NCI-H187 (cell line): ENCODE data around the gene NTRK2.

Experiments
- DNase-seq, 2 experiments: peaks; one replicate each; lab custom pipeline; 2025; lab: John Stamatoyannopoulos, UW

The NTRK2 gene

DNA sequence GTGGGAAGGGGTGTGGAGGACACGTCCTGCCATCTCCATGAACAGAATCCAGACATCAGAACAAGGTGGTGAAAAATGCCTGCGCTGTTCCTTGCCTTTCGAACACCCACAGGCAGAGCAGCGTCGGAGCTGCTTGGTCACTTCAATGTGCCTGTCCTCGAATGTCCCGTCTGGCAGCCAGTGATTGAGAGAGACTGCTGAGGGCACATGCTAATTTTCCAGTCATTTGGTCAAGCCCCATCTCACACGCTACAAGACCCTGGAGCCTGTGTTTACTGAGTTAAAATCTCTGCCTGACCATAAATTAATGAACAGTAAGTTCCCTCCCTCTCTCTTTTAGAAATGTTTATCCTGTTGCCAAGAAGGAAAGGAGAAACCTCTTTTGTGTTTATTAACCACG, 149.3 kb downstream of the NTRK2 start:
- no peak for DNase-seq

DNA sequence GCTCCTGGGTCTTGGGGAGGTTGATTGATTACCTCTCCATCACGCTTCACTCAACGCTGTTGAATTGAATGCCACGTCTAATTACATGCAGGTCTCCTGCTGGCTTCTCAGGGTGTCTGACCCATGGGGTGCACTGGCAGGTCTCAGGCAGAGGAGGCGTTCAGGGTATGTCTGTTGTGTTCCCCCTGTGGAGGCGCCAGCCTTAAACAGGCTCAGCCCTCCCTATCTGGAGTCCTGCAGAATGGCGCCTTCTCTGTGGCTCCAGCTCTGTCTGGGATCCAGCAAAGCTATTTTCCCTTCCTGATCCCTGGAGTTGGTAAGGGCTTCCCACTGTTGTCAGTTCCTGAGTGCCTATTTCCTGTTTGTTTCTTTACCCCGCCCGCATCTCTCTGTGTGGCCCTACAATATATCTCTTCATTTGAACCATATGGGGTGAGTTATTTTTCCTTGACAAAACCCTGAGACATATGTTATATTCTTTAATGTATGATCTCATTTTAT, 150.0 kb downstream of the NTRK2 start:
- DNase-seq, result no peak

DNA sequence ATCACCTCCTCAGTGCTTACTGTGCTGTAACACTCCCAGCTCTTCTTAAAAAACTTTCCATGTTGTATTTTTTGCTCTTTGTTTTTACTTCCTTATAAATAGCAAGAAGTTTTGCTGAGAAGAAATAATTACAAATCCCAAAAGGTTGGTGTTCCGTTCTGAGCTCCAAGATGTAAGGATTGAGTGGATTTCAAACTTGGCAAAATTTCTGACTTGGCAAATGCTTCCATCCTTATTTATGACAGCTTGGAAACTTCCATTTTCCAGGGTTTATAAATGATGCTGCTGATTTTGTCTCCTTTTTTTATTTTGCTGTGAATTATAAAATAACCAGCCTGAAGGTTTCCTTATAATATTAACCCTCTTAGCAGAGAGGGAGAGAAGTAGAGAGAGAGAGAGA, 151.9 kb downstream of the NTRK2 start:
- DNase-seq, result no peak

DNA sequence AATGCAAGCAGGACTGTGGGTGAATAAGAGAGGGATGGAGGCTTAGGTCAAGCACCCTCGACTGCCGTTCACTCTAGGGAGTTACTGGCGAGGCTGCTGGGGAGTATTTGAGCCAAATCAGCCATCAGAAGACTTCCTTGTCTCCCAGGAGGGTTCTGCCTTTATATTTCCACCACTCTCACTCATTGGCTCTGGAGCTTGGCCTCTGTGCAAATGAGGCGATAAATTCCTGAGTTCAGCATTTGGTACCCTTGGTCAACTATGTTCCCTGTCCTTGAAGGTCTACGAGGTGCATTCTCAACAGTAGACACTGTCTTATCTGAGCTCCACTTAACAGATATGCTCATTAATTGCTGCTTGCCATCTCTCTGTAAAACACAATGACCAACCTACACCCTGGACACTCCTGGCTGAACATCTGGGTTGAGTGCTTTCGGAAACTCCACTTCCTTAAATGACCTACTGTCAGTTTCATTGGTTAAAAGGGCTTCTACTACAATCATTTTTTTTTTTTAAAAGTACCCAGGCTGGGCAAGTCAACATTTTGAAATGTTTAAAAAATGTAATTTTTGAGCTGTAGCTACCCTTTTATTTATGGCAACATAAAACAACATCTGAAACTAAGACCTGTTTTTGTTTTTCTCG, 153.2 kb downstream of the NTRK2 start:
- no peak for DNase-seq

DNA sequence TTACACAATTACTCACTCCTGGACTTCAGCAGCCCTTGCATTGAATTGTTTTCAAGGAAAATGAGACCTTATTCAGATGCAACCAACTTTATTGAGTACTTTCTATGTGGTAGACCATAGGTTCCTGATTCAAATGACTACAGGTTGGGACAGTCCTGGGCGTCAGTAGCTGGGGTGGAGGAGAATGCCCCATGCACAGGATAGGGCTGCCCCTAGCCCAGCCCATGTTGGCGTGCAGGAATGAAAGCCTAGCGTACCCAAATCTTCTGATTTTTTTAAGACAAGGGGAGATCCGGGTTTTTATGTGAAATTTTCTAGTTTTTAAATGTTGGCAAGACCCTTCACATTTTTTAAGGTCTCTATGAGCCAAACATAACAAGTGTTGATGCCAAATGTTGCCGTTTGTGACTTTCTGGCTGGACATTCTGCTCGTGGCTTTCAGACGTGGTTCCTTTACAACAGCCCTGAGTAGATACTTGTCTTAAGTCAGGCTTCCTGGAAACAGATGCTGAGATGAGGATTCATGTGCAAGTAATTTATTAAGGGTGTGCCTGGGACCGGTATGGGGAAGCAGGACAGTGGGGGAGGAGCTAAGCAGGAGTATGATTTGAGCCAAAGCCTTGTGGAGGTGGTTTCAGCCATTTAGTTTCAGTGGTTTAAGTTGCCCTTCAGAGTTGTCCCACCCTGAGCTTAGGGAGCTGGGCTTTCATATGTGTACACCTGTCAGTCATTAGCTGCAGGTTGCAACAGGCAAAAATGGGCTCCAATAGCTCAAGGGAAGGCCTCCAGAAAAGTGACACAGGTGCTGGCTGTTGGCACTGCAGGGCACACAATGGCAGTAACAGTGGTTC, 154.1 kb downstream of the NTRK2 start:
- DNase-seq, result no peak

DNA sequence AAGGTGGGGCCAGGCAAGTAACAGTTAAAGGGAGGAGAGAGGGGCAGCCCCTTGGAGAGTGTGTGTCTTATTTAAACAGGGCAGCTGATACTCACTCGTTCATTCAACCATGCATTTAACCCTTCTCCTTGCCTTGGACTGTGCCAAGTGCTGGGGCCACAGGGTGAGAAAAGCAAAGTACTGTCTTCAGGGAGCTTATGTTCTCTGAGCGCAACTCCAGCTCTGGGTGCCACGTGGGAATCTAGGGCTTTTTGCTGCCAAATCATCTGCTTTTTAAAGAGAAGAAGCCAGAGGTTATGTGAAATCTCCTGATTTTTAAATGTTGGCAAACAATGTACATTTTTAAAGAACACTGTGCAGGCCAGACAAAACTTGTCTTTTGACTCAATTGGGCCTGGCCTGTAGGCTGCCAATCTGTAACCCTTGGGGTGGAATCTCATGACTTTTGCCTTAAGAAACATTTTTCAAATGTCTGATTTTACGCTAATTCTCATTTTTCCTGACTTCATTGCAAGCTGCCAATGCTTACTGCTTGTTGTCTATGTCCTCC, 157.8 kb downstream of the NTRK2 start:
- DNase-seq, result no peak

DNA sequence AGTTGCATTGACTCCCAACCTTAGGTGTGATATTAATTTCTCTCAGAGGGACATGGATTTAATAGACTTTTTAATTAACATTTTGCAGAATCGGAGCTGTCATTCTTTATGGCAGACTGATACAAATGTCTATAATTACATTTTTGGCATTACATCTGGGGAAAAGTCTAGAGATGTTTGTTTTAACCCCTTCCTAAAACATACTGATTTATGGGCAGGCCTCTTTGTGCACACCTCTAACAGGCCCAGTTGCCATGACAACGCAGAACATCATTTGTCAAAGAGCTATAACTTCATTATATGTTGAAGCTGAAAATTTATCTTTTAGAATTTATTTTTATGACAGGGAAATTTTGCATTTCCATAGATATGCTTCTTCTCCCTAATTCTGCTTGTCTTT, 158.5 kb downstream of the NTRK2 start:
- no peak for DNase-seq

DNA sequence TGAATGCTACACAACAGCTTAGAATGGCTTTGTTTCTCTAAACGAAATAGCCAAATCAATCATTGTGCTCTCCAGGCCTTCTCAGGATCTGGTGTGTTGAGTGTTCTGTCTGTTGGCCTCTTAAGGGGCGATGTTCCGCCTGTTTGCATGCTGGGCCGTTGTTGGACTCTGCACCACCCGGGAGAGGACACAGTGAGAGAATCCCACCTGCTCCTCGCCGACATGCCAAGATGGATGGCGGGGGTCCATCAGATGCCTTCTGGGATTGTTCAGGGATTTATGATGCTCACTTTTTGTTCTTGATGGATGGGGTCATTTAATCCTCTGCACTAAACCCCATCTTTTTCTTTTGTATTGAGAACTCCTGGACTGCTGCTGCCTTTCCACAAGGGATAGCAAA, 159.9 kb downstream of the NTRK2 start:
- no peak for DNase-seq

DNA sequence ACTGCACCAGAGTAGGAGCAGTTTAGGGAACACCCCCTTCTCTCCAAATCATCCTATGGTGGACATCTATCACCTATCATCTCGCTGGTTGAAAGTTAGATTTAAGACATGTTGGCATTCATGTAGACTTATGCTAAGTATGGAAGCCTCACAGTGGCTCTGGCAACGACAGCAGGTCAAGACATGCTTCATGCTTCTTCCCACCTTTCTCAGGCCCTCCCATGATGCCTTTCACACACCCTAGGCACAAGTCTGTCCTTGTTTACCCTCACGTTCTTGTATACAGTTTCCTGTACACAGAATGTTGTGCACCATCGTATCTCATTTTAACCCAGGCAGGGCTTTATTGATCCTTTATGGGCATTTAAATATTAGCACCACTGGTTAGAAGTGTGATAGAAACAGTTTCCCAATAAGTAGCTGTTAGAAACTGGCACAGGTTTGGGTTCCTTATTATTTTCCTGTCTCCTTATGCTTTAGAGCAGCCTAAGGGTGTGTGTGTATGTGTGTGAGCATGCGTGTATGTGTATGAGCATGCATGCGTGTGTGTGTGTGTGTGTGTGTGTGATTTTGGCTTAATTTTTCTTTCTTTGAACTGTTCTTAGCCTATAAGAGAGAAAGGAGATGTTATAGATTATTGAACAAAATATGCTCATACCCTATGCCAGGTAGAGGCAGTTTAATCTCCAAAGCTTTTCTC, 160.6 kb downstream of the NTRK2 start:
- DNase-seq, result no peak

DNA sequence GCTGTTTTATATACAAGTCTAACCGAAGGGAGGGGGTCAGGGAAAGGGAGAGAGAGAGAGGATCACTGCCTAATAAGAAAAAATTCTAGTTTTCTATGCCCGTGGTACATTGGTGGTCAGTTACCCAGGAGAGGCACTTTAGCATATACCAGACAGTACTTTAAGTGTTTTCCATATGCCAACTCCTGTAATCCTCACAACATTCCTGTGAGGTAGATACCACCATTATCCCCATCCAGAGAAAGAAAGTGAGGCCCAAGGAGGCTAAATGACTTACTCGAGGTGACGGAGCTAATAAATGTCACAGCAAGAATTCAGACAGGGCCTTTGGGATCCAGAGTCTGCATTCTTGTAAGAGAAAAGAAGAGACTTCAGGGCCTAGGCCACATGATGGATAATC, 161.8 kb downstream of the NTRK2 start:
- no peak for DNase-seq

DNA sequence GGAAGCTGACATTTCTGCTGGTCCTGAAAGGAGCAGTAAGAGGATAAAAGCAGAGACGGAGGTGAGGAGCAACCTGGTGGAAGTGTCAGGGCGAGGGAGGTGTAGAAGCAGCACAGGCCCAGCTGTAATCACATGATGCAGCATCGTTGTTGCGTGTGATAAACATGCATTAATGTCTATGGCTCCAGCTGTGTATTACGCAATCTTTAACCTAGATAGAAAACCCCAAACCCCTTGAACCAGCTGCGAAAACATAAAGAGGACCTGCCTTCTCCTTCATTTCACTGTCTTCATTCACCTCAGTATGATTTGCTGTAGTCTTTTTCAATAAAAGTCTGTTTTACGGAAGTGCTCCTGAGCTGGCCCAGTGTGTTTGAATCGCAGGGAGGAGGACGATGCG, 162.9 kb downstream of the NTRK2 start:
- no peak for DNase-seq

DNA sequence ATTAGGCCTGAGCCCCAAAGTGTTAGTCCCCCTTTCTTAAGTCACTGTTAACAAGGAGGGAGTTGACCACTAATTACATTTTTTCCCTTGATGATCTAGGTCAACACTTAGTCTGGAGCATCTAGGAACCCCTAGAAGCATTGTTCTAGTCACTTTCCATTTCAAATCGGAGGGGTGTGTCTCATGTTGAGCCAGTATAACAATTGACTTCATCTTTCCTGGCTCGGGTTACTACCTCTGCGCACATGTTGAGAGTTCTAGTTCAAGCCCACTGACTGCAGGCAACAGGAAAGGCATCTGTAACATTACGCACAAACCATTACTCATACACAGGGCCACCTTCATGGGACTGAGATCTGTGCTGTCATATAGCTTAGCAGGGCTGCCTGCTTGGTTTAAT, 164.9 kb downstream of the NTRK2 start:
- DNase-seq, result no peak

DNA sequence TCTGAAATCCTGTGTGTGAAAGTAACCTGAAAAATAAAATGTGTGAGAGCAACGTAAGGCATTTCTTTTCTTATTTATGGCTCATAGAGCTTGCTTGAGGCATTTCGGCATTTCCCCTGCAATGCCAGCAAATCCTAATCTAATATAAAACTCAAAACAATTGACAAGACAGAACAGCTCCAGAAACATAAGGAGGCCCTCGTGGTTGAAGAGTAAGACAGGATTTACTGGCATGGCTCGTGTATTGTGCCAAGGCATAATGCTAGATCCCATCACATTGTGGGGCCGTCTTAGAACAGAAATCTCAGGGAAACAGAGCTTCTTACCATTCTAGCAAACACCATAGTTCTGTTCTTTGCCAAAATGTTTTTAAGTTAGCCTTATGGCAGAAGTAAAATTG, 166.2 kb downstream of the NTRK2 start:
- no peak for DNase-seq

DNA sequence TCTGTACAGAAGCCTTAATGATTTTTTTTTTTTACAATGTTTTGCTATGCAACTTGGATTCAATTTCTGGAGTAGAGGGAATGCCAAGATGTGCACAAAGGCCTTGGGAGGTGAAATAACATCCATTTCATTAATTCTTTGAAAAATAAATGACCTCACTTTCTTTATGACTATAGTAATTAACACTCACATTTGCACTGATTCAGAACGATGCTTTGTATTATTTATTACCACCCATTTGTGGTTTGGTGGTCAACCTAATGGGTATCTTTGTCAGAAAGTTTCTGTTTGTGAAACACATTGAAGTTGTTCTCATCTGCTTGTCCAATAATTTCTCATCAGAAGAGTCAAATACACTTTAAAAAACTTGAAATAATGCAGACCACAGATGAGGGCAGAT, 169.3 kb downstream of the NTRK2 start:
- DNase-seq, result no peak

DNA sequence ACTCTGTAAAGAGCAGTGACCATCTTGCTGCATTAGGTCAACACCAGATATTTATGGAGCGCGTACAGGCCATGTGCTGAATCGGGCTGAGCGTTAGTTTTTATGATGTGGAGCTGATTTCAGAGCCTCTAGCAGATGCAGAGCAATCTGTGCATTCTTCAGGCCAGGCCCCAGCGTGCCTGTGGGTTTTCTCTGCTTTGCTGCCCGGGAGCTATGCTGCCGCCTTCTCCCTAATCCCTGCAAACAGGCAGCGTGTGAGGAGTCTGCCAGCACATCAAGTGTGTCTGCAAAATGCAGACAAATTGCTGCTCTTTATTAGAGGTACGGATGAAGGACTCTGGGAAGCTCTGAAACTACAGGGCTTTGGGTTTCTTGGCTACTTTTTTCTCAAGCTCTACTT, 170.0 kb downstream of the NTRK2 start:
- DNase-seq, result no peak

DNA sequence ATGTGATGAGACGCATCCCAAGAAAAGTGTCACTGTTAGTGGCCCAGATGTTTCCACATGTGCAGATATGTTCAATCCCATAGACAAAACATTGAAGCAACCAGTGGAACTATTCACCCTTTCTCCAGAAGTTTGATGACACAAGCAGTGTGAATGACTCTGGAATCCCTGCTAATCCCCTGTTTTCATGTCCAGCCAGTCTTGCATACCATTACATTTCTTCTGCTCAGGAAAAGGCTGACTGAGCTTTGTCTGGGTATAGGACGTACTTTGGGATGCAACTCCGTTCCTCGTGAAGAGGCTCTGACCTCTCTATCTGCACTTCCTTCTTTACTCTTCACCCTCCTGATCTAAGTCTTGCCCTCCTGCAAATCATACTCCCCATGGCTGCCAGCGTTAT, 172.4 kb downstream of the NTRK2 start:
- DNase-seq, result no peak

DNA sequence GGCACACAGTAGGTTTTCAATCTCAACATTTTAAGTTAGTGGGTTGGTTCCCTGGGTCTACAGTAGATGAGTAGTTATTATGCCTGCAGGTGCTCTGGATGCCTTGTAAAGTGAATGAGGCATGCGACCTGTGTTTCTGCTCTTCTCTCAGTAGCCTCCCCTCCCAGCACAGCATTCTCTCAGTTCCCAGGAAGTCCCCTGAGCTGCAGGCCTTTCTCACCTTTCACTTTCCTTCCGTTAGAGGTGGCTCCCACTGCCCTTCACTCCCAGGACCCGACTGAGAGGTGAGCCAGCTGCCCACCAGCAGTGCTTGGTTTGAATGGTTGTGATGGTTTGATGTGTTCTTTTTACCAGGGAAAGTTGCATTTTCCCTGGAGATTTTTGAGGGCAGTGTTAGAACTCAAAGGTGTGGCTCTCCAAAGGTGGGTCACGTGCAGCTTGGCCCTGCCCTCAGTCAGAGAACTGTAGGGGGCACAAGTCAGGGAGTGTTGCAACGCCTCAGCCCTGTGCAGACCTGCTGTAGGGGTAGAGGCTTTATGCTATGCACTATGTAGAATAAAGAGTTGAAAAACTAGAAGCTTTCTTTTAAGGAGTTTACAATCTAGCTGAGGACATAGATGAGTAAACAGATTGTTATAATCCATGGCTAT, 173.8 kb downstream of the NTRK2 start:
- DNase-seq, result no peak

DNA sequence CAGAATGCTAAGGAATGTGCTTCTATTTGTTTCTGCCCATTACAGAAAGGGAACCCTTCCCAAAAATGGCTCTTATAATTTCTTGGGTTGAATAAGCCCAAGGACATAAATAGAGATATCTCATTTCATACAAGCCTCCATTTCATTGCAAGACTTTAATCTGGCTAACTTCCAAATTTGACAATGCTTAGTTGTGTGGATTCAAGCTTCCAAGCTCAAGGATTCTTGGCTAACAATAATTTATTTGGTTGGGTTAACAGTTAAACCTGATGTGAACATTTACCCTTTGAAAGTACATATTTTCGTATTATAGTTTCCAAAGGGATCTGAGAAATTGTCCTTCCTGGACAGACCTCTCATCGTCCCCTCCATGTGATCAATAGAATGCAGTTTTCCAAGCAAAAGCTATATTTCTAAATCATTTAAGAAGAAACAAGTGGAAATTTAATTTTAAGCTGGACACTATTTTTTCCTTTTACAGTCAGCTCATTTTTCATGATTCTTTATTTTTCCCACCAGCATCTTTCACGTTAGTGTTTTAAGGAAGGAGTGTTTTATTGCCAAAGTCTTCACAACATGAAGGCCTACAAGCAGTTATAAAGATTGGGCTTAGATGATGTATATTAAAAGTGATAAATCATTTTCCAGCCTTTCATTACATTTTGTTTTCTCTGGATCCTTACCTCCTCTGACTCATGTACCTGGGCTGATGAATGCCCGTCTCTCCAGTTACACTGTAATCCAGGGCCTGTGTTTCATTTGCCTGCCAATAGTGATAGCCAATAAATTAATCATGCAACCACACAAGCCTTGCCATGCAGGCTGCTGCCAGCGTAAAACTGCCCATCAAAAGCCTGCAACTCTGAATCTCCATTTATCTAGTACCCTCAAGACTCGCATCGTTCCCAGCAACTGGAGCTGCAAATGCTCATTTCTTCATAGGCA, 176.7 kb downstream of the NTRK2 start:
- DNase-seq, result no peak

DNA sequence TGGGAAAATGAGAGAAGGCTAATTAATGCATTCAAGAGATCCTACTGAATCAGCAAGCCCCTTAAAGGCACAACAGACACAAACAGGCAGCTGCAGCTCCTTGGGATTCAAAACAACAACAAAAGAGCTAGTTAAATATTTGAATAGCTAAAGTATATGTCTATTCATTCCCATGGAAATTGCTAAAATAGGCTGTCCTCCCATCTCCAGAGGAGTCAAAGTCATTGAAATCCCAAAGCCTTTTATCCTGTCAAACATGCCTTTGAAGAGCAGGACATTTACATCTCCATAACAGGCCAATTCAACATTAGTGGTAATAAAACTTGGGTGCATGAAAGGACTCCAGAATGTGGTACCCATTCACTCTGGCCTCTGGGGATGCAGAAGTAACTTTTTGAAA, 177.4 kb downstream of the NTRK2 start:
- DNase-seq, result no peak

DNA sequence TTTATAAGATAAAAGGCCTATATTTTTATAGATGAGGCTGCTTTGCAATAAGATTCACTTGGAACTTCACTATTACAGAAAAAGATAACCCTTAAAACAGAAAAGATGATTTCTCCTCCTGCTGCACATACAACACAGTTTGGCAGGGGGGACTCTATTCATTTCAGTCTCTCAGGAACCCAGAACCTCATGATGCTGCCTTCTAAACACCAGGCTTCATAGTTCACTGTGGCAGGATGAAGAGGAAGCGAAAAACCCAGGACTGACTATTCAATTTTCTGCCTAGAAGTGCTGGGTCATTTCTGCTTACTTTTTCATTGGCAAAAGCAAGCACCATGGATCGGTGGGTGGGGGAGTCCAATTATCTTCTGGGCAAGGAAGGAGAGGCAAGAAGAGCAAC, 179.5 kb downstream of the NTRK2 start:
- no peak for DNase-seq

DNA sequence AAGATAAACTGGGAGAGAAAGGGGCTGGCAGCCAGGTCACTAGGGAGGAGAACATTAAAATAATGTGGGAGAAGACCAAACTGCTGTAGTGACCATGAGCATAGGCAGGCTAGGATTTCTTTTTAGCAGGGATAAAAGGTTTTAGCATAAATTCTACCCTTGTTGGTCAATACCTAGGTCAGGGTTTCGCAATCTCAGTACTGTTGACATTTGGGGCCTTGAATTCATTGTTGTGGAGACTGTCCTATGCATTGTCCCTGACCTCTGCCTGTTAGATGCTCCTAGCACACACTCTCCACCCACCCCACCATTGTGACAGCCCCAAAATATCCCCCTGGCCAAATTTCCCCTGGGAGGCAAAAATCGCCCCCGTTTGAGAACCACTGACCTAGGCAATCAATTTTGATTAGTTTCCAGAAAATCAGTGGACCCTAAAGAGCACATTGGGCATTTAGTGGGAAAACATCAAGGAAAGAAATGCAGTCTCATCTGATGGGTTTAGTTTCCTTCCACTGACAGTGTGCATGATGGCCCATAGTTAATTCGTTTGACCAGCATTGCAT, 181.4 kb downstream of the NTRK2 start:
- DNase-seq, result no peak
